Measurements from ENCODE around the gene AGPAT1. TPM values are rescaled to one million over a fixed set of nuclear protein-coding genes. Genes with fewer than 3 reads are reported as not detected.

Gene AGPAT1
- total and polyA plus RNA-seq, 2 of the 13 experiments (the other 11 are each of a cell fraction or from before 2014, with no cell fraction given) = 51.3 to 139 TPM

GRCh38 chr6:32220021-32220420 lies 44.1 kb upstream of the AGPAT1 start (continued):
- TF ChIP-seq TFDP2 (CRISPR knock-in tag; IDR thresholded peaks at IDR 0.05) (no peak), ZFP37 (CRISPR knock-in tag; IDR thresholded peaks at IDR 0.05; ENCODE audit: borderline replicate concordance) (no peak), ZNF496 (CRISPR knock-in tag; IDR thresholded peaks at IDR 0.05; ENCODE audit: insufficient replicate concordance) (no peak), U2AF2 (IDR thresholded peaks at IDR 0.05; ENCODE audit: low read depth, low read length) (no peak)

- H3K4me2 ChIP-seq (ENCODE audit: low read depth, low read length) = no peak overlapping the region
- intact Hi-C loops (cut with micrococcal nuclease; ENCODE audit: unreplicated experiment) (no loop called here), in situ Hi-C loops (cut with HindIII; ENCODE audit: extremely low pct_ligation_motif_present, low pct_unique_long_range_greater_than_20kb) (no loop called here)
- FAIRE-seq = no peak
- no peaks in the 10 kb centered on the region for H3K4me1 ChIP-seq (ENCODE audit: insufficient read depth, low read length)
- H3K9ac ChIP-seq (ENCODE audit: insufficient read depth, low read depth, low read length) = no peak overlapping the region
- DNase-seq (ENCODE audit: low spot score) = no peak
- TF ChIP-seq MYC (CRISPR knock-in tag; IDR thresholded peaks at IDR 0.05; ENCODE audit: borderline replicate concordance) (no peak), ZNF891 (CRISPR knock-in tag; IDR thresholded peaks at IDR 0.05) (no peak), HNRNPLL (IDR thresholded peaks at IDR 0.05; ENCODE audit: low read depth, low read length, poor library complexity, severe bottlenecking) (no peak), CAMTA2 (CRISPR knock-in tag; IDR thresholded peaks at IDR 0.05; ENCODE audit: borderline replicate concordance) (no peak), PPARG (CRISPR knock-in tag; conservative IDR thresholded peaks at IDR 0.05) (no peak), ZNF605 (CRISPR knock-in tag; IDR thresholded peaks at IDR 0.05) (no peak), SALL2 (CRISPR knock-in tag; IDR thresholded peaks at IDR 0.05) (no peak), ZNF253 (CRISPR knock-in tag; IDR thresholded peaks at IDR 0.05; ENCODE audit: borderline replicate concordance) (no peak)
- peaks cover 11 to 75% of the 10 kb centered on the region in 2 experiments; a peak in 4 of 5 replicates for H3K27me3 ChIP-seq (ENCODE audit: control insufficient read depth in 1 of 2, insufficient read depth in 2 of 2, low read length in 2 of 2)
- WGBS (ENCODE audit: low lambda C conversion rate) = 11% methylated on average over 6 of the region's 7 CpGs
- no TSS peak for BruUV-seq (replicated peaks)
- ChIA-PET CTCF (ENCODE audit: low intra/inter-chr PET ratio, low total read pairs) (no interaction called here), POLR2A (no interaction called here)
- ATAC-seq = no peak
- no peak overlapping the region for H2AFZ ChIP-seq (ENCODE audit: low read length)
- no peaks in the 10 kb centered on the region for H3K79me2 ChIP-seq (ENCODE audit: insufficient read depth, low read length)
- no peaks in the 10 kb centered on the region for H4K20me1 ChIP-seq (ENCODE audit: insufficient read depth, low read length)
- H3K27ac ChIP-seq (ENCODE audit: extremely low read length, insufficient read depth, low read length) = no peak overlapping the region
- H3K36me3 ChIP-seq (replicated peaks in 1 of 2; ENCODE audit: control insufficient read depth in 1 of 2, insufficient read depth in 2 of 2, low read length in 2 of 2) = no peaks in the 10 kb centered on the region
- no peaks in the 10 kb centered on the region for H3K9me3 ChIP-seq (ENCODE audit: low read length)
- H3K4me3 ChIP-seq (replicated peaks in 1 of 3; ENCODE audit: insufficient read depth in 1 of 3, low read depth in 2 of 3, low read length in 3 of 3) = no peak overlapping the region
These were observed 42.3 kb upstream of the AGPAT1 start for GRCh38 chr6:32218167-32218566.
